Measurements from ENCODE around the gene SERPINB1.
"Not testable (repeated sequence)": the region's sequence is repeated elsewhere in the genome, so short reads cannot be mapped to it uniquely, and the experiment has no call there.

Gene SERPINB1

GRCh38 chr6:2841264-2842138, at the start of gene SERPINB1:
TSS of gene SERPINB1 (minus strand) at chr6:2841863. CDS start at chr6:2840586, 1,277 bp downstream.
- no peaks in the 10 kb centered on the region for H3K27me3 Mint-ChIP-seq
- peak within 1 kb of the TSS; percentile 85 for H3K4me3 Mint-ChIP-seq
- peak within 1 kb of the TSS; percentile 92 for H3K27ac Mint-ChIP-seq
- no peaks in the 10 kb centered on the region for H3K9me3 Mint-ChIP-seq (ENCODE audit: low read depth)
- no peaks in the 10 kb centered on the region for H3K36me3 Mint-ChIP-seq
- H3K4me1 Mint-ChIP-seq (ENCODE audit: low read depth) = peaks cover 56% of the 10 kb centered on the region

DNA sequence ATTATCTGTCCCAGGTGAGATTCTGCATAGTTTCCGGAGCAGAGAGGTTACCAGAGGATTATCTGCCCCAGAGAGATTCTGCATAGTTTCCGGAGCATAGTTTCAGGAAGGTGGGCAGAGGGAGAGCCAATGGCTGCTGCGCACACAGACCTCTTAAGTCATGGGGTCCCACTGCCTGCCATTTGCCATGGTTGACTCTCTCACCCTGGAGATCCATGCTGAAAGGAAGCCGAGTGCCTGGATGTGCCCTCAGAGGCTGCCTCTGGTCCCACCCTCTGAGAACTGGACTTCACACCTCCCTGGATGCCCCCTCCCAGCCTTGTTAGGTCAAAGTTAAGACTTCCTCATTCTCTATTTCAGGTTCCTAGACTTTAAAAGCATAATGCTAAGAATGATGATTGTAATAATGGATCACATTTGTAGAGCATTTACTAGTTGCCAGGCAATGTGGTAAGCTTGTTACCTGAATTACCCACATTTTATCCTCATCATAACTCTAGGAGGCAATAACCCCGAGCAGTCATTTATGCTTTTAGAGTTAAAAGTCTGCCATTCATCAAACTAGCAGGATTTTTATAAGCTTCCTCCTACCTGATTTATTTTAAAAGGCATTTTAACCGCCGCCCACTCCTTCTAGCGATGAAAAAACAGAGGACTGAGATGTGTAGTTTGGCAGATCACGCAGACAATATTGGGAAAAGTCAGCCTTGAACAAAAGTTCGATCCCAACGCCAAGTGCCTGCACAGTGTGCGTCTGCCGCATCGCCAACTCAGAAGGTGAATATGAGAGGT, 49.5 kb upstream of the SERPINB1 start:
- Mint-ChIP-seq H3K27ac (peak overlapping the region; percentile 87), H3K9me3 (ENCODE audit: low read depth) (no peaks in the 10 kb centered on the region), H3K36me3 (peaks cover 41% of the 10 kb centered on the region), H3K4me1 (ENCODE audit: low read depth) (peaks cover 71% of the 10 kb centered on the region), H3K27me3 (no peaks in the 10 kb centered on the region), H3K4me3 (peak overlapping the region; percentile 77)

DNA sequence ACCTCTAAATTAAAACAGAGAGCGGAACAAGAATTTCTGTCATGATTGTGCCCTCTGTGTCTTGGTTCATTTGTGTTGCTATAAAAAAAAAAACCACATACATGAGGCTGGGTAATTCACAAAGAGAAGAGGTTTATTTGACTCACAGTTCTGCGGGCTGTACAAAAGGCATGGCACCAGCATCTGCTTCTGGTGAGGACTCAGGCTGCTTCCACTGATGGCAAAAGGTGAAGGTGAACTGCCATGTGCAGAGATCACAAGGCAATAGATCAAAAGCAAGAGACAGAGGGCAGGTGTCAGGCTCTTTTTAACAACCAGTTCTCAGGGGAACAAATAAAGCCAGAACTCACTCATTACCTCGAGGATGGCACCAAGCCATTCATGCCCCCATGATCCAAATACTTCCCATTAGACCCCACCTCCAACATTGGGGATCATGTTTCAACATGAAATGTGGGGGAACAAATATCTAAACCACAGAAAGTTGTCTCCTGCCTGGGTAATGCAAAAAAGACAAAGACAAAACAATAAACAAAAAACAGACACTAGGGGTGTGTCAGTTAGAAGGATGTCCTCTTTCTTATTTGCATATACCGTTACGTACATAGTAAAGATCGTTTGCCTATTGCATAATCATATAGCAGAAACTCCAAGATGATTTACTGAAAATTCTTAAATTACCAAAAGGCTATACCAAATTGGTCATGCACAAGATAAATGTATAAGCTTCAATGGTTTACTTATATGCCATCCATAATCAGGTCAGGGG, 44.5 kb upstream of the SERPINB1 start:
- no peaks in the 10 kb centered on the region for H3K9me3 Mint-ChIP-seq (ENCODE audit: low read depth)
- H3K27ac Mint-ChIP-seq = peak overlapping the region; percentile 76
- peaks cover 29% of the 10 kb centered on the region for H3K36me3 Mint-ChIP-seq
- no peak overlapping the region for H3K4me3 Mint-ChIP-seq
- H3K27me3 Mint-ChIP-seq = no peaks in the 10 kb centered on the region
- H3K4me1 Mint-ChIP-seq (ENCODE audit: low read depth) = peaks cover 70% of the 10 kb centered on the region

DNA sequence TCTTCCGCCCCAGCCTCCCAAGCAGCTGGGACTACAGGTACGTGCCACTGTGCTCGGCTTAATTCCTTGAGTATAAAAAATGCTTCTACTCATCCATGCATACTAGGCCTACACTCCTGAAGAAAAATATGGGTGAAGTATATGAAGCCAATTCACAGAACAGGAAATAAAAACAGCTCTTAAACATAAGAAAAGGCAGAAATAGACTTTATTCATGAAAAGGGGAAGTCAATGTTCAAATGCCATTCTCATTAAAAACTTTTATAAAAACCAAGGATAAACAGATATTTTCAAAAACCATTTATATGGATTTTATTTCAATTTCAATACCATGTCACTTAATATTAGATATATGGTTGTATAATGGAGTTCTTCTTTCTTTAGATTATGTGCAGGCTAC, 43.1 kb upstream of the SERPINB1 start:
- Mint-ChIP-seq H3K9me3 (ENCODE audit: low read depth) (no peaks in the 10 kb centered on the region), H3K4me3 (no peak overlapping the region), H3K4me1 (ENCODE audit: low read depth) (peaks cover 70% of the 10 kb centered on the region), H3K27ac (no peak overlapping the region), H3K27me3 (no peaks in the 10 kb centered on the region), H3K36me3 (peaks cover 26% of the 10 kb centered on the region)

- H3K27ac Mint-ChIP-seq = peak overlapping the region; percentile 61
These were observed 42.0 kb upstream of the SERPINB1 start for GRCh38 chr6:2883673-2884072.

DNA sequence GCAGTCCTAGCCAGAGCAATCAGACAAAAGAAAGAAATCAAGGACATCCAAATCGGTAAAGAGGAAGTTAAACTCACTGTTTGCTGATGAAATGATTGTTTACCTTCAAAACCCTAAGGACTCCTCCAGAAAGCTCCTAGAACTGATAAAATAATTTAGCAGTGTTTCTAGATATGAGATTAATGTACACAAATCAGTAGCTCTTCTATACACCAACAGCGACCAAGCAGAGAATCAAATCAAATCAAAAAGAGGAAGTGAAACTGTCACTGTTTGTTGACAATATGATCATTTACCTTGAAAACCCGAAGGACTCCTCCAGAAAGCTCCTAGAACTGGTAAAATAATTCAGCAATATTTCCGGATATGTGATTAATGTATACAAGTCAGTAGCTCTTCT, 39.8 kb upstream of the SERPINB1 start:
- Mint-ChIP-seq H3K36me3 (peaks cover 18% of the 10 kb centered on the region), H3K9me3 (ENCODE audit: low read depth) (no peaks in the 10 kb centered on the region), H3K27me3 (no peaks in the 10 kb centered on the region), H3K27ac (peak overlapping the region; percentile 89), H3K4me1 (ENCODE audit: low read depth) (peaks cover 82% of the 10 kb centered on the region), H3K4me3 (peak overlapping the region; percentile 59)

More at GRCh38 chr6:2883673-2884072, 42.0 kb upstream of the SERPINB1 start:
- H3K4me1 Mint-ChIP-seq (ENCODE audit: low read depth) = peaks cover 73% of the 10 kb centered on the region
- no peaks in the 10 kb centered on the region for H3K9me3 Mint-ChIP-seq (ENCODE audit: low read depth)
- no peaks in the 10 kb centered on the region for H3K27me3 Mint-ChIP-seq
- H3K4me3 Mint-ChIP-seq = no peak overlapping the region
- peaks cover 20% of the 10 kb centered on the region for H3K36me3 Mint-ChIP-seq

GRCh38 chr6:2880156-2880555, 38.5 kb upstream of the SERPINB1 start:
- H3K27me3 Mint-ChIP-seq; H3K9me3 Mint-ChIP-seq (ENCODE audit: low read depth): not testable (repeated sequence)
- Mint-ChIP-seq H3K4me3 (peak overlapping the region; percentile 59), H3K27ac (peak overlapping the region; percentile 89), H3K36me3 (peaks cover 11% of the 10 kb centered on the region), H3K4me1 (ENCODE audit: low read depth) (peaks cover 76% of the 10 kb centered on the region)

DNA sequence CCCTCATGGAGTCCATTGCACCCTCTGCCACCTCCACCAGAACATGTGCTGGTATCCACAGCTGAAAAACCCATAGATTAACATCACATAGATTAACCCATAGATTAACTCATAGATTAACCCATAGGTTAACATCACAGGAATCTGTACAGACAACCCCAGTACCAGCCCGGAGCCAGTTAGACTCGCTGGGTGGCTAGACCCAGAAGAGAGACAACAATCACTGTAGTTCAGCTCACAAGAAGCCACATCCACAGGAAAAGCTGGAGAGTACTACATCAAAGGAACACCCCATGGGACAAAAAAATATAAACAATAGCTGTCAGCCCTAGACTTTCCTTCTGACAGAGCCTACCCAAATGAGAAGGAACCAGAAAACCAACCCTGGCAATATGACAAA, 36.3 kb upstream of the SERPINB1 start:
- Mint-ChIP-seq H3K4me1 (ENCODE audit: low read depth) (peaks cover 74% of the 10 kb centered on the region), H3K27ac (peak overlapping the region; percentile 96), H3K36me3 (peaks cover 8% of the 10 kb centered on the region), H3K9me3 (ENCODE audit: low read depth) (no peaks in the 10 kb centered on the region), H3K4me3 (peak overlapping the region; percentile 56), H3K27me3 (no peaks in the 10 kb centered on the region)

GRCh38 chr6:2877057-2877882, 35.6 kb upstream of the SERPINB1 start:
- Mint-ChIP-seq H3K27ac (peak overlapping the region; percentile 96), H3K36me3 (peaks cover 12% of the 10 kb centered on the region), H3K9me3 (ENCODE audit: low read depth) (no peaks in the 10 kb centered on the region), H3K4me3 (peak overlapping the region; percentile 88), H3K27me3 (no peaks in the 10 kb centered on the region), H3K4me1 (ENCODE audit: low read depth) (peaks cover 77% of the 10 kb centered on the region)

- Mint-ChIP-seq H3K4me1 (ENCODE audit: low read depth) (peaks cover 74% of the 10 kb centered on the region), H3K36me3 (peaks cover 14% of the 10 kb centered on the region), H3K9me3 (ENCODE audit: low read depth) (no peaks in the 10 kb centered on the region), H3K4me3 (peak overlapping the region; percentile 88), H3K27me3 (no peaks in the 10 kb centered on the region), H3K27ac (peak overlapping the region; percentile 96)
These were observed 34.8 kb upstream of the SERPINB1 start for GRCh38 chr6:2876210-2877056.

GRCh38 chr6:2875359-2876191, 33.9 kb upstream of the SERPINB1 start:
- peaks cover 65% of the 10 kb centered on the region for H3K4me1 Mint-ChIP-seq (ENCODE audit: low read depth)
- peak overlapping the region; percentile 85 for H3K4me3 Mint-ChIP-seq
- H3K9me3 Mint-ChIP-seq (ENCODE audit: low read depth) = no peaks in the 10 kb centered on the region
- peak overlapping the region; percentile 80 for H3K27ac Mint-ChIP-seq
- peaks cover 13% of the 10 kb centered on the region for H3K36me3 Mint-ChIP-seq
- H3K27me3 Mint-ChIP-seq = no peaks in the 10 kb centered on the region

DNA sequence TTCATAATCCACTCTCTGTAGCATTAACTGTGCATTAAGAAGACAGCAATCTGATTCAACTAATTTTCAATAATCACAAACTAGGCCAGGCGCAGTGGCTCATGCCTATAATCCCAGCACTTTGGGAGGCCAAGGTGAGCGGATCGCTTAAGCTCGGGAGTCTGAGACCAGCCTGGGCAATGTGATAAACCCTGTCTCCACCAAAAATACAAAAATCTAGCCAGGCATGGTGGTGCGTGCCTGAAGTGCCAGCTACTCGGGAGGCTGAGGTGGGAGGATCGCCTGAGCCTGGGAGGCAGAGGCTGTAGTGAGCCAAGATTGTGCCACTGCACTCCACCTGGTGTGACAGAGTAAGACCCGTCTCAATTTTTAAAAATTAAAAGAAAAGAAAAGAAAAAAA, 32.0 kb upstream of the SERPINB1 start:
- H3K27me3 Mint-ChIP-seq = no peaks in the 10 kb centered on the region
- no peak overlapping the region for H3K4me3 Mint-ChIP-seq
- no peaks in the 10 kb centered on the region for H3K9me3 Mint-ChIP-seq (ENCODE audit: low read depth)
- peaks cover 58% of the 10 kb centered on the region for H3K4me1 Mint-ChIP-seq (ENCODE audit: low read depth)
- no peak overlapping the region for H3K27ac Mint-ChIP-seq
- H3K36me3 Mint-ChIP-seq = peaks cover 7% of the 10 kb centered on the region

All from activated naive CD8-positive, alpha-beta T cell (primary cell).